Stimulated activated CD8-positive, alpha-beta memory T cell treated with anti-CD3 and anti-CD28 coated beads, Interleukin-7, amount 100 ng/mL, for 1 hour (primary cell): ENCODE measurements around the gene TDRD5.

Experiments
- DNase-seq, 2 donors: peaks; one replicate each; pipeline ENCODE4 v3.0.0-alpha.2; 2020; ENCODE audit warnings: low read depth in 2 of 2

Gene TDRD5, protein sequence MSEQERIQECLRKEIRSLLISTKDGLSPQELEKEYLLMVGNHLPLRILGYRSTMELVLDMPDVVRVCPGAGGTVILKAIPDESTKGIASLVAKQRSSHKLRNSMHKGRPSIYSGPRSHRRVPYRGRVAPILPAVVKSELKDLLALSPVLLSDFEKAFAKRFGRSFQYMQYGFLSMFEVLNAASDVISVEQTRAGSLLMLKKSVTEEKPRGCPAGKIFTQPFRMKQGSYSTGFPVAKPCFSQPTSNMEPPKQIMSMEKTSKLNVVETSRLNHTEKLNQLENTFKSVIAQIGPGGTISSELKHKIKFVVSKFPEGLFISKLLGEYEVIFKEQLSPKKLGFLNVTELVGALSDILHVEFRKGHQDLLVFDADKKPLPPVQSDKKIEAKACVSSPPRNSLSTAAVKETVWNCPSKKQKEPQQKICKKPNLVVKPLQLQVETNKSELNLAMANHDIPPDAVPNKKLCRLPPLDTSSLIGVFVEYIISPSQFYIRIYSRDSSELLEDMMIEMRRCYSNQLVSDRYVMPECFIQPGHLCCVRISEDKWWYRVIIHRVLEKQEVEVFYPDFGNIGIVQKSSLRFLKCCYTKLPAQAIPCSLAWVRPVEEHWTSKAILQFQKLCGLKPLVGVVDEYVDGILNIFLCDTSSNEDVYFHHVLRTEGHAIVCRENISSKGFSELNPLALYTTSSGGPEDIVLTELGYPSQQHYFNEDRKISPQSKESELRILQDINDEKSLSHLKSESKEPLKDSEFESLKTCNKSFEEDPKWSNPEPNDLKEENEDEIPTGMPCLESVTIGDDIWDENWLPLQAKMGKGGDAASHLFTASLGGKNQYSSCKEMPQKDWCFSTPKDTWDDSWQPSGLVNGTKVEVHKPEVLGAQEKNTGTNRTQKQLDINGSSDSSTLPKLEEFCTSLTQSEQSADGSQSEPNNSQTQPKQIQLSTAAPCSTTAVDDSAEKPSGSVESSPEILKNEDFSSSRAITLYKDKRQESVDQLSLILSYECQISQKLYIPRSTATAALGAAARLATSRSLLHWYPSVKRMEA

DNA sequence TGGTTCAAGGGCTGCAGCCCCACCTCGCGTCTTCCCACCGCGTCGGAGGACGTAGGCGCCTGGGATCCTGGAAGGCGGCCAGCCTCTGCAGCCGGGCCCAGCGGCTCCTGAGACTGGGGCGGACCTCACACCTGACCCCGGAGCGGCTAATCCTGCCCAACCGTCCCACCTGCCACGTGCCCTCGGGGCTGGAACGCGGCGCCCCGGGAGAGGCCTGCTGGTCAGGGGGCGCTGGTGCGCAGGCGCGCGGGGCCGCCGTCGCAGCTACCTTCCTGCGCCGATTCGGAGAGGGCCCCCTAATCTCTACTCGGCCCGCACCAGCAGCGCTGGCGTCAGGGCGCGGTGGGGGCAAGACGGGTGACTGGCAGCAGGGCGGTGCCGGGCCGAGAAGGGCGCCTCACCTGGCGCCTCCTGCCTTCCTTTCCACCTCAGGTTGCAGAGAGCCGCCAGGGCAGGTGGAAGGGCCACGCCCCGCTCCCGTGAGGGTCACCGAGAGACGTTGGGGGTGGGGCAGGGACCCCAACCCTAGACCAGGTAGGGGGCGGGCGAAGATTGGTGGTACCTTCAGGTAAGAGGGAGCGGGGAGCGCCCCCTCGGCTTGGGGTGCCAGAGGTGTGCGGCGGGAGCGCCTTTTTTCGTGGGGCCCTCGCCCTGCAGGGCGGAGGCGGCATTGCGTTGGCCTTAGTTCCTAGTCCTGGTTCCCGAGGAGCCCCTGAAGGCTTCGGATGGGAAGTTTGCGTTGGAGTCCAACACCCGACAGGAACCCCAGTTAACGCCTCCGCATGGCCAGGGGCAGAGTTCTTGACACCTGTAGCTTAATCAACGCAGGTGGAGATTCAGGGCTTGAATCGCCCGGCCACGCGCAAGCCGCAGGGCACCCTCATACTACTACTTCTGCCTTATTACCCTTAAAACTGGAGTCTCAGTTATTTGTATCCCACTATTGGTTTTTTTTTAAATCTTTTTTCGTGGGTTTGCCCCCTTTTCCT lies at the start of gene TDRD5:
Gene TDRD5, plus strand, starts transcription at position 241 of the 989 bp plus-strand sequence. CDS start 784 bp downstream, outside the sequence.
- no peak for DNase-seq

DNA sequence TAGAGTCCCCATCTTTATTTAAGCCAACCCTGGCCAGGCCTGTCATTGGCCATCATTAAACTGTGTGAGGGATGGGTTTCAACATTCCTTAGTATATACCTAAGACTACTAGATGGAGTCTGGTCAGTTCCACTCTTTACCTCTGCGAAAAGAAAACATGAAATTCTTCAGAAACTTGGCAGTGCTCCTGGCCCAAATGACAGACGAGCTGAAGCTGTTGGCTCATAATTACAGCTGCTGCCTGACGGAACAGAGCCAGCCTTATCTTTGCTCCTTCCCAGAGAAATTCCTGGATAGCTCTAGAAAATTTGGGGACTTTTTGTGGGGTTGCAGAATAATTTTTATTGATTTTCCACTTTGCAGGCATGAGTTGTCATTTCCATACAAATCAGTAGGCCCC lies 46.3 kb upstream of the TDRD5 start:
- DNase-seq = no peak

DNA sequence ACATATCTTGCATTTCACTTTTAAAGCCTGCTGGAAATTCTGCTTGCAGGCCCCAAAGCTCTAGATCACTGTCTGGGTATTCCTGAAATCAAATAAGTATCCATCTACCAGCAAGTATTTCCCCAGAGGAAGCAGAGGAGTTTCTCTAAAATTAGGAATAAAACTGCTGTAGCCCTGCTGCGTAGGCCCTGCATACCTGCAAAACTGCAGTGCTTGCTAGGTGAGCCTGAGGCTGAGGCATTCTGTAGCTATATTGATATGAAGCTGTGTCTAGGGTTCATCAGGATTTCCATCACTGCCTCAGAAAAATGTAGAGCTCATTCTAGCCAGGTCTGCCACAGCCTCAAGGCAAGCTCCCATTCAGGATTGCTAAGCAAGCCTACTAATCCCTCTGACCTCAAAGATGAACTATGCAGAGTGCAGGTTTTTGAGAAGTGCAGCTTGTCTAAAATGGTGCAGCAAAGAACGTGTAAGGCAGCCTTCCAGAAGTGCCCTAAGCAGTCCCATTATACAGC lies 44.6 kb upstream of the TDRD5 start:
- DNase-seq = no peak

- no peak for DNase-seq
Measured at GRCh38 chr1:179548666-179549367, 42.8 kb upstream of the TDRD5 start.

- DNase-seq = no peak
Measured at GRCh38 chr1:179549368-179549700, 42.3 kb upstream of the TDRD5 start.

- DNase-seq = no peak
Measured at GRCh38 chr1:179550746-179551682, 40.6 kb upstream of the TDRD5 start.

- no peak for DNase-seq
Measured at GRCh38 chr1:179554427-179554826, 37.2 kb upstream of the TDRD5 start.

DNA sequence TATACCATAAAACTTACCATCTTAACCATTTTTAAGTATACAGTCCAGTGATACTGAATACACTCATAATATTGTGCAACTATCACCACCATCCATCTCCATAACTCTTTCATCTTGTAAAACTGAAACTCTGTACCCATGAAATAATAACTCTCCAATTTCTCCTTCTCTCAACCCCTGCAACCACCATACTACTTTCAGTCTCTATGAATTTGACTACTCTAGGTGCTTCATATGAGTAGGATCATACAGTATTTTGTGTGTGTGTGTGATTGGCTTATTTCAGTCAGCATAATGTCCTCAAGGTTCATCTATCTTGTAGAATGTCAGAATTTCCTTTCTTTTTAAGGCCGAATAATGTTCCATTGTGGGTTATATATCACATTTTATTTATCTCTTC lies 33.6 kb upstream of the TDRD5 start:
- no peak for DNase-seq

- no peak for DNase-seq
Measured at GRCh38 chr1:179575497-179576314, 15.9 kb upstream of the TDRD5 start, which contains the start of gene NPHS2. Gene NPHS2 (minus strand): TSS chr1:179575948. CDS start chr1:179575864, 84 bp downstream.

GRCh38 chr1:179576509-179576908 lies 15.1 kb upstream of the TDRD5 start:
- DNase-seq = no peak

DNA sequence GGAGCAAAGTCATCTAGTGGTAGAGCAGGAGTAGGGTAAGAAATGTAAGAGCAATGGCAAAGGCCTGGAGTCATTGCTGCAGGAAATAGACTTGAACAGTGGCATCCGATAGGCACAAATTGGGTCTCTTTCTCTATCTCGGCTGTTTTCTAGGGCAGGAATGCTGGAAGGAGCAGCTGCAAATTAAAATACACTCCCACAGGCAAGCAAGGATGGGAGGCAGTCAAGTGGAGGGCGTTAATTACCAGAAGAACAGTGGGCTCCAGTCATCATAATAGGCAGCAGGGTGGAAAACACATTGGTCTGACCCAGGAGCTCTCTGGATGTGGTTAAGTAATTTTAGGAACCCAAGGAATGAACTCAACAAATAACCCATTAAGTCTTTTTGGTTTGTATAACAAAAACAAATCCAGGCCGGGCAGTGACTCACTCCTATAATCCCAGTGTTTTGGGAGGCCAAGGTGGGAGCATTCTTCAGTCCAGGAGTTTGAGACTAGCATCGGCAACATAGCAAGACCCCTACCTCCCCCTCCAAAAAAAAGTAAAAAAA lies 7.8 kb upstream of the TDRD5 start:
- DNase-seq = no peak

GRCh38 chr1:179586107-179586823 lies 5.4 kb upstream of the TDRD5 start:
- DNase-seq = no peak

- DNase-seq = no peak
Measured at GRCh38 chr1:179587336-179587735, 4.3 kb upstream of the TDRD5 start.

DNA sequence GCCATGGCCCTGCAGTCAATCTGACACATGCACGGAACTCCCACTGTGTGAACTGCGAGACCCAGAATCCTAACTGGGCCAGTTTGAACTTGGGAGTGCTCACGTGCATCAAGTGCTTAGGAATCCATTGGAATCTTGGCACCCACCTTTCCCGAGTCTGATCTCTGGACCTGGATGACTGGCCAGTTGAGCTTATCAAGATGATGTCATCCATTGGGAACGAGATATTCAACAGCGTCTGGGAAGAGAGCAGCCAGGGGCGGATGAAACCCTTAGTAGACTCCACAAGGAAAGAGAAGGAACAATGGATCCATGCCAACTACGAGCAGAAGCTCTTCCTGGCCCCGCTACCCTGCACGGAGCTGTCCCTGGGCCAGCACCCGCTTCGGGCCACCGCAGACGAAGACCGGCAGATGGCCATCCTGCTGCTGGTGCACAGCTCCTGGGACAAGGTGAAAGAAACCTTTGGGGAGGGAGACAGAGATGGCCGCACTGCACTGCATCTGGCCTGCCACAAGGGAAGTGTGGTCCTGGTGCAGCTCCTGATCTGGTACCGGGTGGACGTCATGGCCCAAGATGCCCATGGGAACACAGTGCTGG lies 3.1 kb upstream of the TDRD5 start:
- no peak for DNase-seq

- no peak for DNase-seq
Measured at GRCh38 chr1:179589509-179589908, 2.1 kb upstream of the TDRD5 start.

- DNase-seq = no peak
Measured at GRCh38 chr1:179590671-179591070, 961 bp upstream of the TDRD5 start.

- no peak for DNase-seq
Measured at GRCh38 chr1:179591253-179591591, 410 bp upstream of the TDRD5 start.
